C4-2B (cell line): ENCODE data around the gene BTNL9.
"Not testable (repeated sequence)": the region's sequence is repeated elsewhere in the genome, so short reads cannot be mapped to it uniquely, and the experiment has no call there.

ENCODE experiments used
- H3K27ac ChIP-seq: fragments of 450-650 bp; 2 replicates; pipeline ENCODE4 v1.5.1; 2017
- CTCF ChIP-seq: fragments of 450-650 bp; conservative IDR thresholded peaks from 2 replicates; pipeline ENCODE4 v1.5.1; 2017; ENCODE audit warnings: mild to moderate bottlenecking
- ZFX ChIP-seq: fragments of 450-650 bp; IDR thresholded peaks from 2 replicates; pipeline ENCODE4 v1.6.1; 2017

Gene BTNL9

GRCh38 chr5:181098762-181099601 is 58.9 kb downstream of the BTNL9 start:
- TF ChIP-seq CTCF (no peak), ZFX (no peak)
- H3K27ac ChIP-seq = no peak overlapping the region

- TF ChIP-seq CTCF (no peak), ZFX (no peak)
Measured at GRCh38 chr5:181099602-181100086, 59.6 kb downstream of the BTNL9 start.

GRCh38 chr5:181100121-181100875 is 60.2 kb downstream of the BTNL9 start:
- H3K27ac ChIP-seq = no peak overlapping the region

More at GRCh38 chr5:181099602-181100086, 59.6 kb downstream of the BTNL9 start:
- H3K27ac ChIP-seq = no peak overlapping the region

GRCh38 chr5:181101030-181101641 is 61.1 kb downstream of the BTNL9 start:
- not testable (repeated sequence) for H3K27ac ChIP-seq

More at GRCh38 chr5:181100121-181100875, 60.2 kb downstream of the BTNL9 start:
- TF ChIP-seq ZFX (no peak), CTCF (no peak)

- H3K27ac ChIP-seq = not testable (repeated sequence)
Measured at GRCh38 chr5:181101930-181102674, 62.0 kb downstream of the BTNL9 start.

GRCh38 chr5:181104259-181104568 is 64.1 kb downstream of the BTNL9 start:
- not testable (repeated sequence) for H3K27ac ChIP-seq

GRCh38 chr5:181104606-181105390 is 64.7 kb downstream of the BTNL9 start:
- H3K27ac ChIP-seq = not testable (repeated sequence)

GRCh38 chr5:181105391-181106025 is 65.4 kb downstream of the BTNL9 start:
- TF ChIP-seq ZFX (no peak), CTCF (no peak)
- no peak overlapping the region for H3K27ac ChIP-seq
